Neural cell (in vitro differentiated cells): ENCODE measurements around the gene FBXO24. TPM values are rescaled to one million over a fixed set of nuclear protein-coding genes. Genes with fewer than 3 reads are reported as not detected.

ENCODE experiments used
- H2AFZ ChIP-seq: fragments of 200-600, 300-800 bp; sonication (generic), shearing (Covaris generic); 2 replicates; pipeline ENCODE4 v1.6.0; 2014; ENCODE audit warnings: low read depth, mild to moderate bottlenecking, antibody characterized with exemption, low read length, moderate library complexity
- H3F3A ChIP-seq: fragments of 200-600 bp; shearing (Covaris generic); 2 replicates; pipeline ENCODE4 v1.6.1; 2016; ENCODE audit warnings: mild to moderate bottlenecking, moderate library complexity, mixed read lengths, antibody characterized with exemption, low read length; ENCODE audit not compliant: insufficient read depth, poor library complexity, severe bottlenecking
- H3K27ac ChIP-seq: fragments of 200-600, 300-800 bp; sonication (generic), shearing (Covaris generic); 2 replicates; pipeline ENCODE4 v1.5.1; 2014; ENCODE audit warnings: mild to moderate bottlenecking, low read length, moderate library complexity
- H3K27me3 ChIP-seq: fragments of 300-800, 200-600 bp; sonication (generic), shearing (Covaris generic); 2 replicates; pipeline ENCODE4 v1.6.0; 2014; ENCODE audit warnings: mild to moderate bottlenecking, low read depth, low read length, moderate library complexity; ENCODE audit not compliant: insufficient read depth
- H3K36me3 ChIP-seq: fragments of 300-800, 200-600 bp; sonication (generic), shearing (Covaris generic); 2 replicates; pipeline ENCODE4 v1.5.1; 2014; ENCODE audit warnings: mild to moderate bottlenecking, antibody characterized with exemption, low read length, moderate library complexity; ENCODE audit not compliant: insufficient read depth
- H3K4me2 ChIP-seq: fragments of 300-800, 200-600 bp; sonication (generic), shearing (Covaris generic); 2 replicates; pipeline ENCODE4 v1.6.0; 2014; ENCODE audit warnings: mild to moderate bottlenecking, low read length
- H3K4me3 ChIP-seq: fragments of 300-800, 200-600 bp; sonication (generic), shearing (Covaris generic); 2 replicates; pipeline ENCODE4 v1.5.1; 2014; ENCODE audit warnings: mild to moderate bottlenecking, low read length, moderate library complexity
- H3K79me2 ChIP-seq: fragments of 200-600 bp; shearing (Covaris generic); replicated peaks from 2 replicates; pipeline ENCODE4 v1.6.0; 2014; ENCODE audit warnings: mild to moderate bottlenecking, low read length, moderate library complexity; ENCODE audit not compliant: insufficient read depth
- H3K9ac ChIP-seq: fragments of 300-800, 200-600 bp; sonication (generic), shearing (Covaris generic); 2 replicates; pipeline ENCODE4 v1.6.1; 2016; ENCODE audit warnings: mild to moderate bottlenecking, low read length, mixed read lengths
- H3K9me2 ChIP-seq: fragments of 200-600 bp; shearing (Covaris generic); 2 replicates; pipeline ENCODE4 v1.6.1; 2016; ENCODE audit warnings: mild to moderate bottlenecking, low read length, mixed read lengths; ENCODE audit not compliant: insufficient read depth
- H3K9me3 ChIP-seq: fragments of 200-600, 300-800 bp; sonication (generic), shearing (Covaris generic); 2 replicates; pipeline ENCODE4 v1.6.1; 2016; ENCODE audit warnings: mild to moderate bottlenecking, mixed run types, low read length, moderate library complexity, mixed read lengths
- H4K20me1 ChIP-seq: fragments of 200-600 bp; shearing (Covaris generic); 2 replicates; pipeline ENCODE4 v1.6.1; 2016; ENCODE audit warnings: mild to moderate bottlenecking, mixed run types; ENCODE audit not compliant: insufficient read depth
- EP300 ChIP-seq: fragments of 450-650 bp; conservative IDR thresholded peaks from 2 replicates; pipeline ENCODE4 v1.6.1; 2014; ENCODE audit warnings: antibody characterized with exemption, mild to moderate bottlenecking, moderate library complexity; ENCODE audit not compliant: poor library complexity, severe bottlenecking
- EZH2 ChIP-seq: fragments of 200-600, 300-800 bp; shearing (Covaris generic), sonication (generic); IDR thresholded peaks from 2 replicates; pipeline ENCODE4 v1.6.1; 2014; ENCODE audit warnings: antibody characterized with exemption, low read length, borderline replicate concordance, mild to moderate bottlenecking; ENCODE audit not compliant: insufficient read depth, poor library complexity, severe bottlenecking
- MXI1 ChIP-seq: fragments of 450-650 bp; conservative IDR thresholded peaks from 2 replicates; pipeline ENCODE4 v1.6.1; 2014; ENCODE audit warnings: antibody characterized with exemption, mild to moderate bottlenecking; ENCODE audit not compliant: poor library complexity, severe bottlenecking
- POLR2AphosphoS5 ChIP-seq: IDR thresholded peaks from 2 replicates; pipeline ENCODE4 v1.6.1; 2012
- RAD21 ChIP-seq: fragments of 450-650 bp; conservative IDR thresholded peaks from 2 replicates; pipeline ENCODE4 v1.6.1; 2014; ENCODE audit warnings: antibody characterized with exemption, mild to moderate bottlenecking, moderate library complexity
- SMC3 ChIP-seq: fragments of 450-650 bp; conservative IDR thresholded peaks from 2 replicates; pipeline ENCODE4 v1.6.1; 2014; ENCODE audit warnings: antibody characterized with exemption, mild to moderate bottlenecking, moderate library complexity; ENCODE audit not compliant: poor library complexity
- TAF1 ChIP-seq: IDR thresholded peaks from 2 replicates; pipeline ENCODE4 v1.6.1; 2012; ENCODE audit warnings: low read depth
- polyA plus RNA-seq: library from polyadenylated mRNA; depleted of rRNA; stranded (reverse); fragments of >200 nt; gene quantifications from 2 replicates; pipeline ENCODE4 v1.2.3, GENCODE V29; 2014
- TF ChIP-seq, protein P1 (sequence below): fragments of 450-650 bp; IDR thresholded peaks from 2 replicates; pipeline ENCODE4 v1.5.1; 2014; ENCODE audit warnings: antibody characterized with exemption, mild to moderate bottlenecking, moderate library complexity; ENCODE audit not compliant: poor library complexity, severe bottlenecking
- TF ChIP-seq, protein P2 (sequence below): IDR thresholded peaks from 2 replicates; pipeline ENCODE4 v1.6.1; 2012; ENCODE audit warnings: borderline replicate concordance

Gene FBXO24
- polyA plus RNA-seq, 1 donor from 2014 or later: 0.52 TPM

DNA sequence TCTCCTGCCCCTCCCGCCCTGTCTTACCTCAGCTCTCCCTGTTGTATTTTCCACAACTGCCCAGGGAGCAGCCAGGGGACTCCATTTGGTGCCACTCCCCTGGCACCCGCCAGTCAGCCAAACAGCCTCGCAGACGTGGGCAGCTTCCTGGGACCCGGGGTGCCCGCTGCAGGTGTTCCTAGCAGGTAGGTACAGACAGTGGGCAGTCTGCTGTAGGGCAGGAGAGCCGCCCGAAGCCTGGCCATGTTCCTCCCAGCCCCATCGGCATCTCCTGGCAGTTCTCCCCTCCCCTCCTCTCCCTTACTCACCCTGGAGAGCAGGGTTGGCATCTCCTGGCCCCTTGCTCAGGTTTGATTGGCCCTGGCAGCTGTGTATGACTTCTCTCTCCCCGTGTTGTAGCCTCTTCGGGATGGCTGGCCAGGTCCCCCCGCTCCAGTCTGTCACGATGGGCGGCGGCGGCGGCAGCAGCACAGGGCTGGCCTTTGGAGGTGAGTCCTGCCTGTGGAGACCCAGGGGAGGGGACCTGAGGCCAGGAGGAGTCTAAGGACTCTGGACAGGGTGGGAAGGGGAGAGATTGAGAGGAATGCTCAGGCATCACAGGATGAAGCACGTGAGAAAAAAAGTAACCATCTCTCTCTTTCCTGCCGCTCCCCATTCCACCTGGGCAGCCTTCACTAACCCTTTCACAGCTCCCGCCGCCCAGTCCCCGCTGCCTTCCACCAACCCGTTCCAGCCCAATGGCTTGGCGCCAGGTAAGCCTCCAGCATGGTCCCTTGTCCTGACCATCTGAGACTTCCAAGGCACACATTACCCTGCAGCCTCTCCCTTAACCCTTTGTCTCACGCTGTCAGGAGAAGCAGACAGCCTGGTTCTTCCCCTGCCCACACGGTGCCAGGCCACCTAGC, 23.7 kb upstream of the FBXO24 start:
- H4K20me1 ChIP-seq: no peaks in the 10 kb centered on the region
- H3K9me2 ChIP-seq: no peaks in the 10 kb centered on the region
- H3K27me3 ChIP-seq: no peaks in the 10 kb centered on the region
- no peak overlapping the region for H3K27ac ChIP-seq
- no peak overlapping the region for H3K4me2 ChIP-seq
- no peak overlapping the region for H3K4me3 ChIP-seq
- no peaks in the 10 kb centered on the region for H3K79me2 ChIP-seq
- H2AFZ ChIP-seq: no peak overlapping the region
- no peak overlapping the region for H3K9ac ChIP-seq
- H3K36me3 ChIP-seq: no peaks in the 10 kb centered on the region
- TF ChIP-seq, protein P1, sequence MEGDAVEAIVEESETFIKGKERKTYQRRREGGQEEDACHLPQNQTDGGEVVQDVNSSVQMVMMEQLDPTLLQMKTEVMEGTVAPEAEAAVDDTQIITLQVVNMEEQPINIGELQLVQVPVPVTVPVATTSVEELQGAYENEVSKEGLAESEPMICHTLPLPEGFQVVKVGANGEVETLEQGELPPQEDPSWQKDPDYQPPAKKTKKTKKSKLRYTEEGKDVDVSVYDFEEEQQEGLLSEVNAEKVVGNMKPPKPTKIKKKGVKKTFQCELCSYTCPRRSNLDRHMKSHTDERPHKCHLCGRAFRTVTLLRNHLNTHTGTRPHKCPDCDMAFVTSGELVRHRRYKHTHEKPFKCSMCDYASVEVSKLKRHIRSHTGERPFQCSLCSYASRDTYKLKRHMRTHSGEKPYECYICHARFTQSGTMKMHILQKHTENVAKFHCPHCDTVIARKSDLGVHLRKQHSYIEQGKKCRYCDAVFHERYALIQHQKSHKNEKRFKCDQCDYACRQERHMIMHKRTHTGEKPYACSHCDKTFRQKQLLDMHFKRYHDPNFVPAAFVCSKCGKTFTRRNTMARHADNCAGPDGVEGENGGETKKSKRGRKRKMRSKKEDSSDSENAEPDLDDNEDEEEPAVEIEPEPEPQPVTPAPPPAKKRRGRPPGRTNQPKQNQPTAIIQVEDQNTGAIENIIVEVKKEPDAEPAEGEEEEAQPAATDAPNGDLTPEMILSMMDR: no peak
- TF ChIP-seq SMC3 (no peak), EZH2 (no peak), RAD21 (no peak), MXI1 (no peak), TAF1 (no peak), EP300 (no peak), POLR2AphosphoS5 (no peak)
- TF ChIP-seq, protein P2, sequence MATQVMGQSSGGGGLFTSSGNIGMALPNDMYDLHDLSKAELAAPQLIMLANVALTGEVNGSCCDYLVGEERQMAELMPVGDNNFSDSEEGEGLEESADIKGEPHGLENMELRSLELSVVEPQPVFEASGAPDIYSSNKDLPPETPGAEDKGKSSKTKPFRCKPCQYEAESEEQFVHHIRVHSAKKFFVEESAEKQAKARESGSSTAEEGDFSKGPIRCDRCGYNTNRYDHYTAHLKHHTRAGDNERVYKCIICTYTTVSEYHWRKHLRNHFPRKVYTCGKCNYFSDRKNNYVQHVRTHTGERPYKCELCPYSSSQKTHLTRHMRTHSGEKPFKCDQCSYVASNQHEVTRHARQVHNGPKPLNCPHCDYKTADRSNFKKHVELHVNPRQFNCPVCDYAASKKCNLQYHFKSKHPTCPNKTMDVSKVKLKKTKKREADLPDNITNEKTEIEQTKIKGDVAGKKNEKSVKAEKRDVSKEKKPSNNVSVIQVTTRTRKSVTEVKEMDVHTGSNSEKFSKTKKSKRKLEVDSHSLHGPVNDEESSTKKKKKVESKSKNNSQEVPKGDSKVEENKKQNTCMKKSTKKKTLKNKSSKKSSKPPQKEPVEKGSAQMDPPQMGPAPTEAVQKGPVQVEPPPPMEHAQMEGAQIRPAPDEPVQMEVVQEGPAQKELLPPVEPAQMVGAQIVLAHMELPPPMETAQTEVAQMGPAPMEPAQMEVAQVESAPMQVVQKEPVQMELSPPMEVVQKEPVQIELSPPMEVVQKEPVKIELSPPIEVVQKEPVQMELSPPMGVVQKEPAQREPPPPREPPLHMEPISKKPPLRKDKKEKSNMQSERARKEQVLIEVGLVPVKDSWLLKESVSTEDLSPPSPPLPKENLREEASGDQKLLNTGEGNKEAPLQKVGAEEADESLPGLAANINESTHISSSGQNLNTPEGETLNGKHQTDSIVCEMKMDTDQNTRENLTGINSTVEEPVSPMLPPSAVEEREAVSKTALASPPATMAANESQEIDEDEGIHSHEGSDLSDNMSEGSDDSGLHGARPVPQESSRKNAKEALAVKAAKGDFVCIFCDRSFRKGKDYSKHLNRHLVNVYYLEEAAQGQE: no peak
- H3K9me3 ChIP-seq: no peaks in the 10 kb centered on the region
- H3F3A ChIP-seq: no peaks in the 10 kb centered on the region

DNA sequence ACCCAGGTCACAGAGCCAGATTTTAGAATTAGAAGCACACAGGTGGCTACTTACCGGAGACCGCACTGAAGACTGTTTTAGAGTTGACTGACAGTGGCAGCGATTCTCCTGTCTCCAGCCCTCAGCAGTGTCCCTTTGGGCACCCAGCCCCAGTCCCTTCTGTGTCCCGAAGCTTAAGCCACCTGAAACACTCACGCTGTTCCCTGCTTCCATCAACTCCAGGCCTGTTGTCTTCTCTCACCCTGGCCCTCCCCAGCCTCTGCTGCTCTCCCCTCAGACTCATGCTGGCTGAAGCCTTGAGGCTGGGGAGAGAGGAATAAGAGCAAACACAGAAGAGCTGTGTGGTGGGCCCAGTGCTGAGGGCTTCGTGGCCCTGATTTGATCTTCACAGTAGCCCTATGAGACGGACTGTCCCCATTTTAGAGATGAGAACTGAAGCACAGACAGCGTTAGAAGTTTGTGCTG, 23.0 kb upstream of the FBXO24 start:
- Histone ChIP-seq H3K4me3 (no peak overlapping the region), H3K9me3 (no peaks in the 10 kb centered on the region), H3K27me3 (no peaks in the 10 kb centered on the region), H3F3A (no peaks in the 10 kb centered on the region), H4K20me1 (no peaks in the 10 kb centered on the region), H2AFZ (no peak overlapping the region), H3K27ac (no peak overlapping the region), H3K79me2 (no peaks in the 10 kb centered on the region), H3K9ac (no peak overlapping the region), H3K36me3 (no peaks in the 10 kb centered on the region), H3K4me2 (no peak overlapping the region), H3K9me2 (no peaks in the 10 kb centered on the region)
- TF ChIP-seq, protein P1: no peak
- TF ChIP-seq POLR2AphosphoS5 (no peak), EZH2 (no peak), SMC3 (no peak), TAF1 (no peak), MXI1 (no peak), EP300 (no peak), RAD21 (no peak)
- TF ChIP-seq, protein P2: no peak
